ENCODE results near the gene CEMIP.

CEMIP gene

GRCh38 chr15:80785811-80786354, 6.7 kb downstream of the CEMIP start:
- no peak for DNase-seq

DNA sequence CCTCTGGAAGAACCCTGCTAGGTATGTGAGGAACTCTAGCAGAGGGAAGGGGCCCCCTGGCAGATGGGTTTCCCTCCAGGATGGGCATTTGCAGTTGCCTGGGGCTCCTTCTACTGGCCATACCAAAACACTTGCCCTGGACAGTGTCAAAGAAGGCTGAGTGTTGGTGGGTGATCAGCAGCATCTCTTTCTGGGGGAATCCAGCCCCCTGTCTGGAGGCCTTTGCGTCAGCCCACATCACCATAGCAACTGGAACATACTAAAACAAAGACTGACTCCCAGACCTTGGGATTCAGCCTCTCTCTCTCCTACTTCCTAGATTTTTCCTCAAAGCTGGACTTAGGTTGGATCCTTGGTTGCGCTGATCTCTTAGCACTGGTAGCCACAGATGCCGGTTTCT, 8.1 kb downstream of the CEMIP start:
- no peak for DNase-seq

GRCh38 chr15:80788536-80788935, 9.4 kb downstream of the CEMIP start:
- DNase-seq, result no peak

GRCh38 chr15:80789296-80789695, 10.1 kb downstream of the CEMIP start:
- DNase-seq, result no peak

- DNase-seq, result no peak
Measured at GRCh38 chr15:80789796-80790195, 10.6 kb downstream of the CEMIP start.

GRCh38 chr15:80790236-80790635, 11.1 kb downstream of the CEMIP start:
- DNase-seq, result no peak

DNA sequence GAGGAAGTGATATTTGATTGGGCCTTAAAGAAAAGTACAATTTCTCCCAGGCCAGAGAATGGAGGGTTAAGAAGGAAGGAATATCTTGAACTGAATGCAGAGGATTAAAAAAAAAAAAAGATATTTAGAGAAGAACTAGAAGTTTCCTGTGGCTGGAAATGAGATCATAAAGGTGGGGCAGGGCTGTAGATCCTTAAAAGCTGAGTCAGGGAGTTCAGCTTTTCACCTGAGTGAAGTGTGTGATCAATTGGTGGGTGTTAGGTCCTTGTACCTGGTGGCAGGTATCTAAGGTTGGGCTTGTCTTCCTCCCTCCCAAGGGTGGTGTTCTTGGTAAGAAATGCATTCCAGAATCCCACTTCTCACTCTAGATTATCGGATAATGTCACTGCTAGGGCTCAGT, 11.8 kb downstream of the CEMIP start:
- no peak for DNase-seq

GRCh38 chr15:80796407-80796806, 17.2 kb downstream of the CEMIP start:
- no peak for DNase-seq

DNA sequence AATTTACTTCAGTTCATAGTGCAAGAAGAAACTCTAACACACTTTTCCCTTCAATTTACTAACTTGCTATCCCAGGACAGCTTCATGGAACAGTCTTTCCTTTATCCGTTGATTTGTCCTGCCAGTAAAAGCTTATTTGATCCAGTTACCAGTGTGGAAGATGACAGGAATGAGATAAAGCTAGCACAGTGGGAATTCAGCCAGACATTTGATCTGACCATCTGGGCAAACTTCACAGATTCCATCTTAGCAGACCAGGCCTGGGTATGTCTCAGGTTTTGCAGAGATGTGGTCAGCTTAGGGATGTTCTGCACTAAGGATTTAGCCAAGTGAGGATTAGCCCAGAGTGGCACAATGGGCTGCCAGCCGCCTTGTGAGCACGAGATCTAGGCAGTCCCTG, 19.7 kb downstream of the CEMIP start:
- DNase-seq, result no peak

- DNase-seq, result no peak
Measured at GRCh38 chr15:80800067-80800466, 20.9 kb downstream of the CEMIP start.

DNA sequence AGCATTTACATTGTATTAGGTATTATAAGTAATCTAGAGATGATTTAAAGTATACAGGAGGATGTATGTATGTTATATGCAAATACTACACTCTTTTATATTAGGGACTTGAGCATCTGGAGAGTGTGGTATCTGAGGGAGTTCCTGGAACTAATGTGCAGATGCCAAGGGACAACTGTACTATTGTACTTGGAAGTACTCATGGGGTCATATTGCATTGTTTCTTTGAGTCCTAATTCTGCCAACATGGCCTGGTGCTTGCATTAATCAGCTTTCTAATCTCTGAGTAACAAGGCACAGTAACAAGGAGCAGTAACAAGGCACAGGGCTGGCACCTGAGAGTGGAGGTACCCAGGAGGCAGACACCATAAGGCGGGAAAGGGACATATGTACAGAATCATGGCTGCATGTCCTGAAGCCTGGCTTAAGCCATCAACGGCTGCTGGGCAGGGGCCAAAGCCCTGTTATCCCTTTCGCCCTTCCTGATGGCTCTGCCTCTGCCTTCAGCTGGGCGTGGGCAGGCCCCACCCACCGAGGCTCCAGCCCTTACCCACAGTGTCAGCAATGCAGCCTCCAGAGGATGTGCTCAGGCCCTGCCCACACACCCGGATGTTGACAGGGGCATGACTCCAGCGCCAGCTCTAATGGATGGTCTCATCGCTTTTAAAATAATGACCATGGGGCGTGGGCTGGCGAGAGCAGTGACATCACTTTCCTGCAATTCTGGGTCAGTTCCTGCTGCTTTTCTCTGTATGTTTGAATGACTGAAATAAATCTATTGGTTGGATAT, 22.9 kb downstream of the CEMIP start:
- no peak for DNase-seq

DNA sequence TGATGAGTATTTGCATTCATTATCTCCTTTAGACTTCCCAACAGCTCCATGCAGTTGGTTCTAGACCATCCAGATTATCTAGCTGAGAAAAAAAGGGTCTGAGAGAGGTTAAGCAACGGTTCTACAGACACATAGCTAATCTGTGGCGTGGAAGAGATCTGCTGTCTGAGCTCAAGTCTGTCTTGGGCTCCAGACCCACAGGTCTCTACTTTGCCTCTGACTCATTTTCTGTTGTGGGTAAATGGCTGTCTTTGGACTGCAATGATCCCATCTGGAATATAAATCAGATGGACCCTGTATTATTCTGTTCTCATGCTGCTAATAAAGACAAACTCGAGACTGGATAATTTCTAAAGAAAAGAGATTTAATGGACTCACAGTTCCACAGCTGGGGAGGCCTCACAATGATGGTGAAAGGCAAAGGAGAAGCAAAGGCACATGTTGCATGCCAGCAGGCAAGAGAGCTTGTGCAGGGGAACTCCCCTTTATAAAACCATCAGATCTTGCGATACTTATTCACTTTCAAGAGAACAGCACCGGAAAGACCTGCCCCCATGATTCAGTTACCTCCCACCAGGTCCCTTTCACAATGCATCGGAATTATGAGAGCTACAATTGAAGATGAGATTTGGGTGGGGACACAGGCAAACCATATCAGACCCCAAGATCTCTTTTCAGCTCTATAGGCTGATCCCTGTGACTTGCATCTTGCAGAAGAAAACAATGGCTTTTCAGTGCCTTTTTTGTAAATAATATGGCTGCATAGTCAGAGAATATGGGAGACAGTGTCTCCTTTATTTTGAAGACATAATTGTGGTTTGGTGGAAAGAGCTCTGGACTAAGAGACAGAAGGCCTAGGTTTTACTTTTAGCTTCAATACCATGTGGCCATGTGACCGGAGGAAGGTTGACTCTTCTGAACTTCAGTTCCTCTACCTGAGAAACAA, 24.7 kb downstream of the CEMIP start:
- DNase-seq, result no peak

DNA sequence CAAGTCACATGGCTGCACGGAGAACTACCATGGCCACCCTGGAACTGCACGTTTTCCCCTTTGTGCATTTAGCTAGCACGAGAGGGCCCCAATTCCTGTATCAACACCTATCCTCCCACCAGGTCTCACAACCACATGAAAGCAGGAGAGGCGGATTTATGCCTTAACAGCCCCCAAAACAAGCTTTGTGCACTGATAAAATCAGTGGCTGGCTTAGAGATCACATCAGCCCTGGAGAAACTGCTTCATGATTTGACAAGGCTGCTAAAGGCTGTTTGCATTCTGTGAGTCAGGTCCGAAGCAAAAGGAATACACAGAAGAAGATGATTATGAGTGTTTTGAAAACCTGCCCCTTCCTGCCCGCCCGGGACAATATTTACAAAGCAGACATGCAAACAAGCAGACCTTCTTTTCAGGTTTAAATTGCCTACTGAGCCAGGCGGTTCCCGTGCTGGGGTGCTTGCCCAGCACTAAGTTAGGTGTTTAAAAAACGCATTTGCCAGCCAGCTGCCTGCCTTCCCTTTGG, 25.9 kb downstream of the CEMIP start:
- DNase-seq, result no peak

GRCh38 chr15:80811781-80812315, 32.7 kb downstream of the CEMIP start:
- DNase-seq, result no peak

DNA sequence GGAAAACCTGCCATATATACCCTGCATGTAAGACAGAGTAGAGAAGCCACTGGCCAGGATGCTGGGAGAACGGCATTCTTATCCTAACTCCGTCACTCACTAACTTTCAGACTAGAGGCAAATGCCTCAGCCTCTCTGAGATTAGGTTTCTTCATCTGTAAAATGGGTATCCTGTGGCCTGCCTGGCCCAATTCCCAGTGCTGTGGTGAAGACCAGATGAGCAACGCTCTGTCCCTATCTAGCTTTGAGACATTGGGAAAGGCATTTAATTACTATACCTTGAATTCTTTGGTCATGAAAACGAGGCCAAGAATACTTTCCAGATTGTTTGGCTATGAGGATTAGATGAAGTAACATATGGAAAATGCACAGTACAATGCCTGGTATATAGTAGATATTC, 35.9 kb downstream of the CEMIP start:
- DNase-seq, result no peak

GRCh38 chr15:80816049-80816653, 37.0 kb downstream of the CEMIP start:
- no peak for DNase-seq

DNA sequence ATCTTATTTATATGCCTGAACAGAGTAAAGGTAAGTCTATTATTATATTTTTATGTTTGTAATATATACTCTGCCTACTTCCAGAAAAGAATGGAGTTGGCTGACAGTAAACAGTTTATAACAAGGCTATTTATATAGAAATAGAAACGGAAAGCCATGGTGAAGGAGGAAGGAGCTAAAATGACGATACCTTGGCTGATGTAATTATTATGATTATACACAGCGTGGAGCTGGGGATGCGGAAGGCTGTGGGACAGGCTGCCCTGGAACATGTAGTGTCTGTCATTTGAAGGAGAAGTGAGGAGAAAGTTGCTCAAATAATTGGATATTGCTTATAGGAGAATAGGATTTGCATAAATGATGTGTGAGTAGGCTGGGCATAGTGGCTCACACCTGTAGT, 37.8 kb downstream of the CEMIP start:
- no peak for DNase-seq

- DNase-seq, result no peak
Measured at GRCh38 chr15:80817901-80818300, 38.7 kb downstream of the CEMIP start.

- DNase-seq, result no peak
Measured at GRCh38 chr15:80819001-80819400, 39.8 kb downstream of the CEMIP start.

GRCh38 chr15:80820092-80820491, 40.9 kb downstream of the CEMIP start:
- no peak for DNase-seq

DNA sequence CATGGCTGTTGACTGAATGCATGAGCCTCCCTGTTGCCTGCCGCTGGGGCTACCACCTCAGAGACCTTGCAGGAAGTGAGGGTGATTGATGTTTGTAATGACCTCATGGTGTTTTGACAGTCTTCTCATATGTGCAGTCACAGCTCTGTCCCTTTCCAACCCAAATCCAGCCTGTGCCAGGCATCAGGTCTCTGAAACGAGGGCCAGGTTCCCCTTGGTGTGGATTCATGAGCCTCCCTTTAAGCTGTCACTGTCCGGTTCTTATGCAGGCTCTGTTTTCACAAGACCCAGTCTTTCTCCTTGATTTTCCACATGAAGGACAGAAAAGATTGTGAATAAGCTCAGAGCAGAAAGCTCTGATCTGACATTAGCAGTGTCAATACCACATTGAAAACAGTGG, 43.1 kb downstream of the CEMIP start:
- no peak for DNase-seq

DNA sequence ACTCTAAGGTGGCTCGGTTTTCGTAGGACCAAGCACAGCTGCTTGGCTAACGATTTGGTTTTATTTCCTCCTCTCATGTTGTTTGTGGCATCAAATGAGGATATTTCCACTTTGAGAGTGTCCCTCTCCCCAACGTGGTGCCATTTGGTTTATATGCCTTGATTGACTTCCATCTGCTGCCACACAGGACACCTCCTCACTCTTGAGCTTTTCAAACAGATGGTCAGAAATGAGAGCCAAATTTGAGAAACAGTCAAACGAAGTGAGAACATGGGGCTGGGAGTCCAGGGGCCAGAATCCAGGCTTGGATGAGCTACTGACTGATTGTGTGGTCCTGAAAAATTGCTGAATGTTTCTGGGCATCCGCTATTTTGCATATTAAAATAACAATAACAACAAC, 43.5 kb downstream of the CEMIP start:
- DNase-seq, result no peak

- no peak for DNase-seq
Measured at GRCh38 chr15:80823120-80823519, 44.0 kb downstream of the CEMIP start.

All from midbrain (tissue), 1 donor.